Endothelial cell of umbilical vein (primary cell): Measurements from ENCODE around the gene MUC4.

Experiments used
- EZH2 ChIP-seq: IDR thresholded peaks from 2 replicates; pipeline ENCODE4 v1.6.1; 2012; ENCODE audit warnings: borderline replicate concordance, low read depth, mild to moderate bottlenecking, moderate library complexity, low read length, inconsistent platforms; ENCODE audit not compliant: severe bottlenecking
- FOS ChIP-seq: IDR thresholded peaks from 2 replicates; pipeline ENCODE4 v1.6.1; 2011; ENCODE audit warnings: mild to moderate bottlenecking, low read length, moderate library complexity, borderline replicate concordance; ENCODE audit not compliant: insufficient read depth
- JUN ChIP-seq: IDR thresholded peaks from 2 replicates; pipeline ENCODE4 v1.6.1; 2011; ENCODE audit warnings: borderline replicate concordance, low read depth; ENCODE audit not compliant: insufficient read length, insufficient read depth
- MYC ChIP-seq: IDR thresholded peaks from one replicate; pipeline ENCODE4 v1.6.1; 2011; ENCODE audit warnings: mild to moderate bottlenecking, low read depth, low read length
- POLR2A ChIP-seq: IDR thresholded peaks from 2 replicates; pipeline ENCODE4 v1.6.1; 2012; ENCODE audit warnings: low read depth, mild to moderate bottlenecking, control low read depth, low read length
- POLR2AphosphoS5 ChIP-seq: IDR thresholded peaks from 2 replicates; pipeline ENCODE4 v1.6.1; 2012; ENCODE audit warnings: low read depth, mild to moderate bottlenecking, control low read depth, low read length, moderate library complexity; ENCODE audit not compliant: insufficient read depth
- TF ChIP-seq, protein P1 (sequence below), 2 donors: IDR thresholded peaks; 1 replicate in 1 of 2; 2 replicates in 1 of 2; pipeline ENCODE4 v1.5.1; 2011; ENCODE audit warnings: low read length in 2 of 2, mild to moderate bottlenecking in 2 of 2, moderate library complexity in 2 of 2, control low read depth in 1 of 2, inconsistent platforms in 1 of 2, low read depth in 1 of 2; ENCODE audit not compliant: insufficient read depth in 1 of 2; ENCODE audit errors: extremely low read depth in 1 of 2
- TF ChIP-seq, protein P2 (sequence below): IDR thresholded peaks from 2 replicates; pipeline ENCODE4 v1.6.1; 2011; ENCODE audit not compliant: insufficient read depth, insufficient read length

- TF ChIP-seq, protein P1, sequence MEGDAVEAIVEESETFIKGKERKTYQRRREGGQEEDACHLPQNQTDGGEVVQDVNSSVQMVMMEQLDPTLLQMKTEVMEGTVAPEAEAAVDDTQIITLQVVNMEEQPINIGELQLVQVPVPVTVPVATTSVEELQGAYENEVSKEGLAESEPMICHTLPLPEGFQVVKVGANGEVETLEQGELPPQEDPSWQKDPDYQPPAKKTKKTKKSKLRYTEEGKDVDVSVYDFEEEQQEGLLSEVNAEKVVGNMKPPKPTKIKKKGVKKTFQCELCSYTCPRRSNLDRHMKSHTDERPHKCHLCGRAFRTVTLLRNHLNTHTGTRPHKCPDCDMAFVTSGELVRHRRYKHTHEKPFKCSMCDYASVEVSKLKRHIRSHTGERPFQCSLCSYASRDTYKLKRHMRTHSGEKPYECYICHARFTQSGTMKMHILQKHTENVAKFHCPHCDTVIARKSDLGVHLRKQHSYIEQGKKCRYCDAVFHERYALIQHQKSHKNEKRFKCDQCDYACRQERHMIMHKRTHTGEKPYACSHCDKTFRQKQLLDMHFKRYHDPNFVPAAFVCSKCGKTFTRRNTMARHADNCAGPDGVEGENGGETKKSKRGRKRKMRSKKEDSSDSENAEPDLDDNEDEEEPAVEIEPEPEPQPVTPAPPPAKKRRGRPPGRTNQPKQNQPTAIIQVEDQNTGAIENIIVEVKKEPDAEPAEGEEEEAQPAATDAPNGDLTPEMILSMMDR (IDR thresholded peaks at IDR 0.05; ENCODE audit: extremely low read depth in 1 of 2, insufficient read depth in 1 of 2, low read depth in 1 of 2, low read length in 2 of 2), result no peak
- TF ChIP-seq EZH2 (no peak), POLR2A (no peak), POLR2AphosphoS5 (no peak), JUN (no peak), FOS (no peak), MYC (no peak)
- TF ChIP-seq, protein P2, sequence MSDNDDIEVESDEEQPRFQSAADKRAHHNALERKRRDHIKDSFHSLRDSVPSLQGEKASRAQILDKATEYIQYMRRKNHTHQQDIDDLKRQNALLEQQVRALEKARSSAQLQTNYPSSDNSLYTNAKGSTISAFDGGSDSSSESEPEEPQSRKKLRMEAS, result no peak
Observed at GRCh38 chr3:195796795-195797194, 14.9 kb downstream of the MUC4 start.
